ENCODE results near the gene AGPAT4. TPM values are rescaled to one million over a fixed set of nuclear protein-coding genes. Genes with fewer than 3 reads are reported as not detected.

The AGPAT4 gene
- total and polyA plus RNA-seq, 3 donors from 2014 or later, result 5.4 to 7.2 (median 6.4) TPM

DNA sequence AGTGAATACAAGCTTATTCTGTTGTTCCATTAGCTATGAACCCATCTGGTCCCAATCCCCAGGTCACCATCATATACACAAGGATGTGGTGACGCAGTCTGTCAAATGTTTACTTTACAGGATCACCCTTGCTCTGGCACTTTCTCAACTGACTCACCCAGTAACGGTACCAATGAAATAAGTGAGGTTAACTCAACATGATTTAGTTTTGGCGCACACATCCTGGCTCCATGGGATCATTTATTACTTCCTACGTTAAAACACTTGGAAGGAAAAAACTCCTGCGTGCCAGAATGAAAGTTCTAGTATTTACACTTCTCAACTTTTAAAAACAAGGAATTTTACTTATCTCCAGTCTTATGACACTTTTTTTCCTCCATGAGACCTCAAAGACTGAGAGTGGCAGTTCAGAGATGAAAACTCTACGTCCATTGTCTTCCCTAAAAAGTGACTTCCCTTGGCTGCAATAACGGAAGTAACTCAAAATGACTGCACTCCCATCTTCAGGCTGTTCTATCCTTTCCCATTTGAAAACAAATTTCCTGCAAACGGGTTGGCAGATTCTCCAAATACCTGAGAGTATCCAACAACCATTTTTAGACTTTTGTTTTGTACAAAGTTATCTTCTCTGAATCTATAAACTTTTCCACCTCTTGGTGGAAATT lies 15.9 kb downstream of the AGPAT4 start:
- no peak for DNase-seq
- 60 to 61% methylated on average over 8 of the region's 8 CpGs for WGBS, 2 donors
- intact Hi-C loops (cut with DNase I; ENCODE audit: low total_unique reads), result no loop called here
- Histone ChIP-seq H3K4me3 (no peak overlapping the region), H3K27me3 (no peaks in the 10 kb centered on the region), H3K36me3 (ENCODE audit: low read depth, missing control alignments) (no peaks in the 10 kb centered on the region), H3K9me3 (no peaks in the 10 kb centered on the region), H3K27ac (no peak overlapping the region), H3K4me1 (no peaks in the 10 kb centered on the region)
- TF ChIP-seq POLR2A (IDR thresholded peaks at IDR 0.05), result no peak
- TF ChIP-seq CTCF (IDR thresholded peaks at IDR 0.05), result no peak

GRCh38 chr6:161256407-161256806 lies 17.5 kb downstream of the AGPAT4 start:
- no peak for DNase-seq
- Histone ChIP-seq H3K27ac (no peak overlapping the region), H3K9me3 (no peaks in the 10 kb centered on the region), H3K4me3 (no peak overlapping the region), H3K36me3 (ENCODE audit: low read depth, missing control alignments) (no peaks in the 10 kb centered on the region), H3K27me3 (no peaks in the 10 kb centered on the region), H3K4me1 (no peaks in the 10 kb centered on the region)
- TF ChIP-seq CTCF (IDR thresholded peaks at IDR 0.05) (no peak), POLR2A (IDR thresholded peaks at IDR 0.05) (no peak)
- WGBS, 2 donors, result 92 to 95% methylated on average over 13 of the region's 13 CpGs
- intact Hi-C loops (cut with DNase I; ENCODE audit: low total_unique reads), result no loop called here

DNA sequence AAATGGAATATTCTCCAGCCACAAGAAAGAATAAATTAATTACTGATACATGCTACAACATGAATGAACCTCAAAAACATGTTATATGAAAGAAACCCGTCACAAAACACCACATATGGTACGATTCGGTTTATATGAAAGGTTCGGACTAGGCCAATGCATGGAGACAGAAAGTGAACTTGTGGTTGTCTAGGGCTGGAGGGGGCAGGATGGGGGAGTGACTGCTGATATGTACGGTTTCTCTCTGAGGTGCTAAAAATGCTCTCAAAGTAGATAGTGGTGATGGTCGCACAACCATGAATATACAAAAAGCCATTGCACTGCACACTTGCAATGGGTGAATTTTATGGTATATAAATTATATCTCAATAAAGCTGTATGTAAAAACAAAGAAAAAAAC lies 18.3 kb downstream of the AGPAT4 start:
- Histone ChIP-seq H3K4me1 (no peaks in the 10 kb centered on the region), H3K27me3 (no peaks in the 10 kb centered on the region), H3K36me3 (ENCODE audit: low read depth, missing control alignments) (no peaks in the 10 kb centered on the region), H3K4me3 (no peak overlapping the region), H3K9me3 (no peaks in the 10 kb centered on the region), H3K27ac (no peak overlapping the region)
- 85 to 90% methylated on average over 6 of the region's 6 CpGs for WGBS, 2 donors
- intact Hi-C loops (cut with DNase I; ENCODE audit: low total_unique reads), result no loop called here
- DNase-seq, result no peak
- TF ChIP-seq CTCF (IDR thresholded peaks at IDR 0.05) (no peak), POLR2A (IDR thresholded peaks at IDR 0.05) (no peak)

- no peak for DNase-seq
- H3K9me3 ChIP-seq, result no peaks in the 10 kb centered on the region
- H3K27me3 ChIP-seq, result no peaks in the 10 kb centered on the region
- no peak for TF ChIP-seq CTCF (IDR thresholded peaks at IDR 0.05)
- TF ChIP-seq POLR2A (IDR thresholded peaks at IDR 0.05), result no peak
- no peaks in the 10 kb centered on the region for H3K36me3 ChIP-seq (ENCODE audit: low read depth, missing control alignments)
- H3K27ac ChIP-seq, result no peak overlapping the region
- WGBS, 2 donors, result 81 to 82% methylated on average over 17 of the region's 17 CpGs
- intact Hi-C loops (cut with DNase I; ENCODE audit: low total_unique reads), result no loop called here
- no peak overlapping the region for H3K4me3 ChIP-seq
- H3K4me1 ChIP-seq, result no peaks in the 10 kb centered on the region
These were observed 19.2 kb downstream of the AGPAT4 start for GRCh38 chr6:161254464-161255253.

- intact Hi-C loops (cut with DNase I; ENCODE audit: low total_unique reads), result no loop called here
- Histone ChIP-seq H3K27me3 (no peaks in the 10 kb centered on the region), H3K4me1 (no peaks in the 10 kb centered on the region), H3K27ac (no peak overlapping the region), H3K4me3 (no peak overlapping the region), H3K9me3 (no peaks in the 10 kb centered on the region), H3K36me3 (ENCODE audit: low read depth, missing control alignments) (no peaks in the 10 kb centered on the region)
- no peak for TF ChIP-seq CTCF (IDR thresholded peaks at IDR 0.05)
- TF ChIP-seq POLR2A (IDR thresholded peaks at IDR 0.05), result no peak
- no peak for DNase-seq
These were observed 19.8 kb downstream of the AGPAT4 start for GRCh38 chr6:161254126-161254463.

Data from testis (tissue), 3 donors.